GM12878 (cell line): ENCODE results near the gene RPRD1B. TPM values are rescaled to one million over a fixed set of nuclear protein-coding genes. Genes with fewer than 3 reads are reported as not detected.

ENCODE experiments used
- ATAC-seq: fragments of 200-7000 bp; cut with Tn5 transposase; 3 replicates; pipeline ENCODE4 v1.9.1; 2020; ENCODE audit warnings: mild to moderate bottlenecking, moderate library complexity
- BruUV-seq: library from RNA; stranded (reverse); fragments of 400-500 nt; replicated peaks from 2 replicates; lab custom pipeline; 2021; lab: Mats Ljungman, UMichigan
- CTCF ChIA-PET: fragments of 300-600 bp; sonication (Branson Sonifier 250); formaldehyde crosslinking; extraction: SDS; loops from one replicate; lab custom pipeline; 2021; ENCODE audit warnings: inconsistent platforms; lab: Yijun Ruan, JAX
- POLR2A ChIA-PET: fragments of 350-600 bp; formaldehyde crosslinking; extraction: SDS; loops from one replicate; lab custom pipeline; 2021; ENCODE audit warnings: inconsistent platforms; lab: Charles Lee
- RAD21 ChIA-PET: fragments of 300-600 bp; sonication (Branson Sonifier 250); formaldehyde crosslinking; loops from one replicate; lab custom pipeline; 2023; ENCODE audit warnings: antibody characterized with exemption; ENCODE audit not compliant: unreplicated experiment; lab: Charles Lee
- SMC1A ChIA-PET: fragments of 300-600 bp; sonication (Branson Sonifier 250); formaldehyde crosslinking; loops from one replicate; lab custom pipeline; 2023; ENCODE audit not compliant: unreplicated experiment, uncharacterized antibody; lab: Charles Lee
- DNase-seq: peaks from one replicate; pipeline ENCODE4 v3.0.0-alpha.2; 2011; ENCODE audit warnings: low read depth, low spot score
- FAIRE-seq: peaks from 3 replicates; lab custom pipeline; 2011; peaks lifted over from hg19 to GRCh38; lab: Jason Lieb, UNC
- H2AFZ ChIP-seq: 2 replicates; pipeline ENCODE4 v1.6.0; 2011; ENCODE audit warnings: low read depth, low read length, control low read depth; ENCODE audit not compliant: control insufficient read depth
- H3K27ac ChIP-seq: 2 replicates; pipeline ENCODE4 v1.5.1; 2011; ENCODE audit warnings: control low read depth; ENCODE audit not compliant: control insufficient read depth, insufficient read depth
- H3K27me3 ChIP-seq, 2 experiments: replicated peaks in 1 of 2; 2 replicates each; pipeline versions ENCODE4 v1.6.0 to v1.6.1; 2011; ENCODE audit warnings: low read length in 1 of 2; ENCODE audit not compliant: control insufficient read depth in 2 of 2, insufficient read depth in 2 of 2
- H3K36me3 ChIP-seq, 2 experiments: 2 replicates each; pipeline ENCODE4 v1.5.1; 2011; ENCODE audit warnings: low read length in 1 of 2; ENCODE audit not compliant: control insufficient read depth in 2 of 2, insufficient read depth in 2 of 2
- H3K4me1 ChIP-seq: 2 replicates; pipeline ENCODE4 v1.6.1; 2011; ENCODE audit warnings: mild to moderate bottlenecking, low read length, moderate library complexity, mixed read lengths; ENCODE audit not compliant: control insufficient read depth, insufficient read depth
- H3K4me2 ChIP-seq: 2 replicates; pipeline ENCODE4 v1.6.0; 2011; ENCODE audit warnings: control low read depth; ENCODE audit not compliant: control insufficient read depth, insufficient read depth
- H3K4me3 ChIP-seq: fragments of 200-600 bp; sonication (generic); 2 replicates; pipeline ENCODE4 v1.5.1; 2016
- H3K79me2 ChIP-seq: 2 replicates; pipeline ENCODE4 v1.6.0; 2011; ENCODE audit warnings: low read length; ENCODE audit not compliant: control insufficient read depth, insufficient read depth
- H3K9ac ChIP-seq: 2 replicates; pipeline ENCODE4 v1.8.0; 2011; ENCODE audit warnings: low read length, control low read depth, mixed read lengths; ENCODE audit not compliant: control insufficient read depth, insufficient read depth
- H3K9me3 ChIP-seq: replicated peaks from 3 replicates; pipeline ENCODE4 v1.5.1; 2011; ENCODE audit warnings: mild to moderate bottlenecking, low read length; ENCODE audit not compliant: control insufficient read depth, insufficient read depth
- H4K20me1 ChIP-seq: 2 replicates; pipeline ENCODE4 v1.6.0; 2011; ENCODE audit not compliant: control insufficient read depth, insufficient read depth
- ATF7 ChIP-seq: fragments of 450-650 bp; IDR thresholded peaks from 2 replicates; pipeline ENCODE4 v1.6.1; 2016; ENCODE audit warnings: low read depth, mild to moderate bottlenecking
- BCL11A ChIP-seq: IDR thresholded peaks from 2 replicates; pipeline ENCODE4 v1.6.1; 2011; ENCODE audit warnings: low read depth, low read length
- CREM ChIP-seq: IDR thresholded peaks from 2 replicates; pipeline ENCODE4 v1.6.1; 2014; ENCODE audit warnings: antibody characterized with exemption, low read depth
- DPF2 ChIP-seq: fragments of 450-650 bp; IDR thresholded peaks from 2 replicates; pipeline ENCODE4 v1.6.1; 2017; ENCODE audit warnings: mild to moderate bottlenecking
- EP300 ChIP-seq, 2 experiments: fragments of 150-350 bp in 1 of 2; IDR thresholded peaks; 2 replicates each; pipeline ENCODE4 v1.6.1; 2011 to 2012; ENCODE audit warnings: low read depth in 2 of 2, low read length in 2 of 2, borderline replicate concordance in 1 of 2, improper control_type of control experiment in 1 of 2, inconsistent platforms in 1 of 2; ENCODE audit not compliant: control insufficient read depth in 1 of 2
- ESRRA ChIP-seq: IDR thresholded peaks from 2 replicates; pipeline ENCODE4 v1.6.1; 2012; ENCODE audit warnings: mild to moderate bottlenecking, low read length, improper control_type of control experiment
- ETV6 ChIP-seq, 2 experiments: fragments of 450-650 bp in 1 of 2; IDR thresholded peaks in 1 of 2; conservative IDR thresholded peaks in 1 of 2; 2 replicates each; pipeline ENCODE4 v1.6.1; 2014; ENCODE audit warnings: antibody characterized with exemption in 1 of 2, borderline replicate concordance in 1 of 2, low read depth in 1 of 2, mild to moderate bottlenecking in 1 of 2, moderate library complexity in 1 of 2
- FOS ChIP-seq: IDR thresholded peaks from 3 replicates; pipeline ENCODE4 v1.6.1; 2011; ENCODE audit warnings: borderline replicate concordance; ENCODE audit not compliant: insufficient read length; ENCODE audit errors: extremely low read depth
- JUNB ChIP-seq: IDR thresholded peaks from 2 replicates; pipeline ENCODE4 v1.6.1; 2016; ENCODE audit warnings: antibody characterized with exemption, mild to moderate bottlenecking
- MTA2 ChIP-seq: fragments of 450-650 bp; IDR thresholded peaks from 2 replicates; pipeline ENCODE4 v1.6.1; 2016; ENCODE audit warnings: low read depth, mild to moderate bottlenecking, moderate library complexity
- PML ChIP-seq: IDR thresholded peaks from 2 replicates; pipeline ENCODE4 v1.6.1; 2012; ENCODE audit warnings: low read length, inconsistent platforms
- POLR2A ChIP-seq: IDR thresholded peaks from 2 replicates; pipeline ENCODE4 v1.6.1; 2011; ENCODE audit warnings: low read depth, mild to moderate bottlenecking, low read length
- RUNX3 ChIP-seq: IDR thresholded peaks from 2 replicates; pipeline ENCODE4 v1.6.1; 2012; ENCODE audit warnings: low read length, inconsistent platforms
- SMAD1 ChIP-seq: fragments of 450-650 bp; IDR thresholded peaks from 2 replicates; pipeline ENCODE4 v1.6.1; 2018; ENCODE audit warnings: mild to moderate bottlenecking, low read depth; ENCODE audit not compliant: partially characterized antibody
- TBL1XR1 ChIP-seq: IDR thresholded peaks from 2 replicates; pipeline ENCODE4 v1.6.1; 2012; ENCODE audit warnings: low read depth, low read length, improper control_type of control experiment
- YY1 ChIP-seq: IDR thresholded peaks from 2 replicates; pipeline ENCODE4 v1.6.1; 2011; ENCODE audit warnings: low read depth, mild to moderate bottlenecking, low read length
- ZNF207 ChIP-seq: fragments of 450-650 bp; IDR thresholded peaks from 2 replicates; pipeline ENCODE4 v1.6.1; 2014; ENCODE audit warnings: antibody characterized with exemption, mild to moderate bottlenecking, borderline replicate concordance
- WGBS: methylation state at CpG from one replicate; pipeline ENCODE4 v1.1.6; 2016; ENCODE audit warnings: low lambda C conversion rate; ENCODE audit not compliant: insufficient replicate concordance, insufficient coverage; ENCODE audit errors: missing lambda C conversion rate; 5-methylcytosine and 5-hydroxymethylcytosine counted together
- in situ Hi-C: fragments of 300-500 bp; cut with MboI; formaldehyde crosslinking; loops from 9 replicates; pipeline ENCODE4 v1.14.3; 2018; ENCODE audit warnings: mixed read lengths
- intact Hi-C: fragments of 100-400 bp; cut with micrococcal nuclease; formaldehyde crosslinking; loops from one replicate; pipeline ENCODE4 v1.14.2; 2022; ENCODE audit not compliant: unreplicated experiment
- polyA plus RNA-seq, 11 experiments: library from polyadenylated mRNA; depleted of rRNA in 4 of 11; unstranded in 6 of 11; stranded (reverse) in 5 of 11; fragments of >200 nt; fragmentation: Nextera tagmentation in 4 of 11; fragmentation: Illumina TruSeq in 1 of 11; extraction: Ambion mirVana in 4 of 11; extraction: Trizol in 1 of 11; gene quantifications; 1 replicate in 1 of 11; 2 replicates in 10 of 11; pipeline versions ENCODE4 v1.2.1 to v1.2.3, GENCODE V29; 2011 to 2016; ENCODE audit warnings: inconsistent platforms in 2 of 11, missing spikeins in 2 of 11, low read depth in 1 of 11
- total RNA-seq, 4 experiments: library from RNA; depleted of rRNA in 3 of 4; stranded (reverse); fragments of >200 nt in 3 of 4; fragmentation: Illumina TruSeq in 1 of 4; extraction: Trizol in 1 of 4; gene quantifications; 2 replicates each; pipeline versions ENCODE4 v1.2.1 to v1.2.3, GENCODE V29; 2013 to 2021
- TF ChIP-seq, protein P1 (sequence below): IDR thresholded peaks from 2 replicates; pipeline ENCODE4 v1.6.1; 2012; ENCODE audit warnings: low read length, inconsistent platforms
- TF ChIP-seq, protein P2 (sequence below): fragments of 450-650 bp; IDR thresholded peaks from 2 replicates; pipeline ENCODE4 v1.6.1; 2016; ENCODE audit warnings: mild to moderate bottlenecking

Gene RPRD1B
- total and polyA plus RNA-seq, 10 of the 15 experiments (the other 5 are each of a cell fraction or from before 2014, with no cell fraction given): 5.2 to 40.2 (median 30.0) TPM

DNA sequence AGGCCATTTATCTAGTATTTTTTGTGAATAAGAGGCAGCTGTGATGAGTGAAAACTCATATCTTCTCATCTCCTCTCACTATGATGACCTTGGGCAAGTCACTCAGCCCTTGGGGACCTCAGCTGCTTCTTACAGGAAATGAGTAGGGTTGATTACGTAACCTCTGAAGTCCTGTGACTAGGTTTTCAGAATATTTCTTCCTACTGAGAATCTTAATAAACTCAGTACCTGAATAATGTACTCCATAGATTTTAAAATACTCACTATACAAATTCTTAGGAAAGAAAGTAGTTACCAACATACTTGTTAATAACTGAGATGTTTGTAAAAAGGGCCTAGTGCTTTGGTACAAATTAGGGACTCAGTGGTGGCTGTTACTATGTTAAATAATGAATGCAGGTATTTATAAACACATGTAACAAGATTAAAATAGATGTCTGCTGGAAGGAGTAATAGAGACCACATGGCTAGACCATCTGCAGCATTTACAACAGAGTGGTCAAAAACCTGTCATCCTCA, 60.9 kb downstream of the RPRD1B start:
- peak; percentile 73 for DNase-seq
- intact Hi-C loops (loop anchor here (2.0 kb wide), 1 partner anchor 58 kb away; no protein-coding TSS in a partner anchor), in situ Hi-C loops (no loop called here)
- ChIA-PET RAD21 (interaction anchor here (1.2 to 7.8 kb wide), 11 partner anchors 12 to 127 kb away, joined by 3 to 79 read pairs (median 7); no protein-coding TSS in a partner anchor), CTCF (interaction anchor here (0.6 to 15.1 kb wide), 11 partner anchors 11 to 309 kb away, joined by 3 to 189 read pairs (median 3); partner anchors contain the start of gene TGM2), SMC1A (interaction anchor here (1.3 to 8.6 kb wide), 10 partner anchors 16 to 127 kb away, joined by 3 to 166 read pairs (median 6); no protein-coding TSS in a partner anchor), POLR2A (interaction anchor here (0.9 to 2.7 kb wide), 4 partner anchors 13 to 57 kb away, joined by 4 to 11 read pairs (median 6); no protein-coding TSS in a partner anchor)
- peaks cover 0 to 1% of the 10 kb centered on the region in 2 experiments; a peak in 2 of 4 replicates for H3K36me3 ChIP-seq
- 0 out of 2 replicates have a peak, but pooled peaks cover 2% of the 10 kb centered on the region for H3K79me2 ChIP-seq
- H3K27ac ChIP-seq: peak overlapping the region; percentile 98
- peaks cover 47% of the 10 kb centered on the region for H3K4me1 ChIP-seq
- no peaks in the 10 kb centered on the region for H3K27me3 ChIP-seq
- H3K9ac ChIP-seq: peak overlapping the region; percentile 77; the same call in 1 of the 2 replicates
- H3K4me3 ChIP-seq: no peak overlapping the region
- BruUV-seq: no TSS peak
- ATAC-seq: peak; percentile 81
- H3K9me3 ChIP-seq: no peaks in the 10 kb centered on the region
- FAIRE-seq: no peak
- H2AFZ ChIP-seq: no peak overlapping the region
- 0% methylated on average over 1 of the region's 1 CpG for WGBS
- no peaks in the 10 kb centered on the region for H4K20me1 ChIP-seq
- peak overlapping the region; percentile 80 for H3K4me2 ChIP-seq
- TF ChIP-seq CREM: peak; percentile 88
- peak in 1 of 2 experiments; percentile 53; a peak in 1 of 4 replicates for TF ChIP-seq ETV6 (conservative IDR thresholded peaks at IDR 0.05 in 1 of 2, IDR thresholded peaks at IDR 0.05 in 1 of 2; ENCODE audit: borderline replicate concordance in 1 of 2, low read depth in 1 of 2)
- peak; percentile 50; the same call in 1 of the 2 replicates for TF ChIP-seq DPF2
- TF ChIP-seq ATF7: peak; percentile 99
- TF ChIP-seq YY1: no peak
- TF ChIP-seq SMAD1: peak; percentile 14
- TF ChIP-seq TBL1XR1: peak; percentile 82; the same call in 1 of the 2 replicates
- TF ChIP-seq ESRRA: peak; percentile 95
- TF ChIP-seq, protein P1, sequence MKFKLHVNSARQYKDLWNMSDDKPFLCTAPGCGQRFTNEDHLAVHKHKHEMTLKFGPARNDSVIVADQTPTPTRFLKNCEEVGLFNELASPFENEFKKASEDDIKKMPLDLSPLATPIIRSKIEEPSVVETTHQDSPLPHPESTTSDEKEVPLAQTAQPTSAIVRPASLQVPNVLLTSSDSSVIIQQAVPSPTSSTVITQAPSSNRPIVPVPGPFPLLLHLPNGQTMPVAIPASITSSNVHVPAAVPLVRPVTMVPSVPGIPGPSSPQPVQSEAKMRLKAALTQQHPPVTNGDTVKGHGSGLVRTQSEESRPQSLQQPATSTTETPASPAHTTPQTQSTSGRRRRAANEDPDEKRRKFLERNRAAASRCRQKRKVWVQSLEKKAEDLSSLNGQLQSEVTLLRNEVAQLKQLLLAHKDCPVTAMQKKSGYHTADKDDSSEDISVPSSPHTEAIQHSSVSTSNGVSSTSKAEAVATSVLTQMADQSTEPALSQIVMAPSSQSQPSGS: peak; percentile 92
- TF ChIP-seq POLR2A: no peak
- TF ChIP-seq PML: peak; percentile 61; the same call in 1 of the 2 replicates
- TF ChIP-seq FOS: no peak
- no peak for TF ChIP-seq ZNF207
- TF ChIP-seq EP300 (IDR thresholded peaks at IDR 0.05; ENCODE audit: borderline replicate concordance in 1 of 2, control insufficient read depth in 1 of 2, low read depth in 2 of 2, low read length in 2 of 2): peak; percentile 88 to 93
- peak; percentile 88 for TF ChIP-seq BCL11A
- peak; percentile 89 for TF ChIP-seq MTA2
- TF ChIP-seq RUNX3: peak; percentile 69; the same call in 1 of the 2 replicates
- TF ChIP-seq, protein P2, sequence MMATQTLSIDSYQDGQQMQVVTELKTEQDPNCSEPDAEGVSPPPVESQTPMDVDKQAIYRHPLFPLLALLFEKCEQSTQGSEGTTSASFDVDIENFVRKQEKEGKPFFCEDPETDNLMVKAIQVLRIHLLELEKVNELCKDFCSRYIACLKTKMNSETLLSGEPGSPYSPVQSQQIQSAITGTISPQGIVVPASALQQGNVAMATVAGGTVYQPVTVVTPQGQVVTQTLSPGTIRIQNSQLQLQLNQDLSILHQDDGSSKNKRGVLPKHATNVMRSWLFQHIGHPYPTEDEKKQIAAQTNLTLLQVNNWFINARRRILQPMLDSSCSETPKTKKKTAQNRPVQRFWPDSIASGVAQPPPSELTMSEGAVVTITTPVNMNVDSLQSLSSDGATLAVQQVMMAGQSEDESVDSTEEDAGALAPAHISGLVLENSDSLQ: peak; percentile 90
- peak; percentile 88 for TF ChIP-seq JUNB
